Dedifferentiated amniotic fluid mesenchymal stem cell (primary cell): ENCODE measurements around the gene DGKE.
A peak's percentile ranks its signal among the peaks of the same experiment; 100 is the strongest.

Experiments
- DNase-seq: peaks from one replicate; pipeline ENCODE4 v3.0.0-alpha.2; 2016; ENCODE audit errors: extremely low spot score

Gene DGKE

DNA sequence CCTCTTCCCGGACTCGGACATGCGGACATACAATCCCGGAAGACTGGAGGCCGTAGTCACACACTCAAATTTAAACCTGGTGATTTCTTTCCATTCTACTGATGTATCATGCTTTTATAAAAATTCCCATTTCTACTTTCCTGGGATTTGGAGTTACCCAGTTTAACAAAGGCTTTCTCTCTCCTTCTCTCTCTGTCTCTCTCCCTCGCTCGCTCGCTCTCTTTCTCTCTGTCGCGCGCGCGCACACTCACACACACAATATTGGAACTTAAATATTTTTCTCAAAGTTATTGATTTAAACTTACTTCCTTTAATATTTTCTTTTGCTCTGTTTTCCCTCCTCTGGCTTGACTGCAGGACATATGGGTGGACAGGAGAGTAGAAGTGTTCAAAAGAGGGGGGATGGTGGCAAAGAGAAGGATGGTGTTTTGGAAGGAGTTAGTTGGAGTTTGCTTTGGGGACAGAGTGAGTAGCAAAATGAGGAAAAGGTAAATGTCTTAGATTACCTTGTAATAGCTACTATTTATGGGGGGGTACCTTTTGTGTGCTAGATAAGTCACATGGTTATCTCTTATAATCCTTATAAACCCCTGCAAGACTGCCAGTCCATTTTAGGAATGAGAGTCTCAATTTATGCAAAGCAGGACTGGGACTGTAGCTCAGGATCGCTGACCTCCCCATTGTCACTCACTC lies 80.8 kb downstream of the DGKE start:
- DNase-seq: peak; percentile 17

DNA sequence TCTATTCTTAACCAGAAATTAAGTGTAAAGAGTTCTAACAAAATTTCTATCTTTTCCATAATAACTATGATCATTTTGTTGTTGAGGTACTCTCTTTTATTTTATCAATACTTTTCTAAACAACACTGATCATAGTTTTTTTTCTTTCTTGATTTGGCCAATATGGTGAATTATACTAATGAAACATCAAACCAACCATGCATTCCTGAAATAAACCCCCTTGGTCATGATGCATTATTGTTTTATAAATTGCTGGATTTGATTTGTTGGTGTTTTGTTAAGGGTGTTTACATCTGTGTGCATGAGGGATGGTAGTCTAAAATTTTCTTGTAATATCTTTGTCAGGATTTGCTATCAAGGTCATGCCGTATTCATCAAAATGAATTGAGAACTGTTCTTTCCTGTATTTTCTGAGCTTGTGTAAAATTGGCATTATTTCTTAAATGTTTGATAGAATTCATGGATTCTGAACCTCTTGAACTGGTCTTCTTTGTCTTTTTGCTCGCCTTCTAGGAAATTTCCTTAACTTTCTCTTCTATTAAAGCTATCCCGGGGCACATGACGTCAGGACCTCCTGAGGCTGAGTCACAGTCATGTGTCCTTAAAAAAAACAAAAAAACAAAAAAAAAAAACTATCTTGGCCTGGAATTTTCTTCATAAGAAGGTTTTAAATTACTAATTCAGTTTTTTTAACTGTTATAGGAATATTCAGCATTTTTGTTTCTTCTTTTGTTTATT lies 83.8 kb downstream of the DGKE start:
- DNase-seq: no peak

DNA sequence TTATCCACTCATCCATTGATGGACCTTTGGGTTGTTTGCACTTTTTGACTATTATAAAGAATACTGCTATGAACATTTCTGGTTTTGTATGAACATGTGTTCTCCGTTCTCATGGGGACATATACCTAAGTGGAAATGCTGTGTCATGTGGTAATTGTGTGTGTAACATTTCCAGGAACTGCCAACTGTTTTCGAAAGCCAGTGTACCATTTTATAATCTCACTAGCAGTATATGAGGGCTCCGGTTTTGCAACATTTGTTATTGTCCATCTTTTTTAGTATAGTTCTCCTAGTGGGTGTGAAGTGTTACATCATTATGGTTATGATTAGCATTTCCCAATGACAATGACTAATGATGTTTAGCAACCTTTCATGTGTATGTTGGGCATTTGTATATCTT lies 85.0 kb downstream of the DGKE start:
- DNase-seq: no peak
